OCI-LY1 (cell line): Measurements from ENCODE around the gene PTPRS.

Experiments used
- H2AFZ ChIP-seq: fragments of 200-600 bp; sonication (generic), shearing (Covaris generic); 2 replicates; pipeline ENCODE4 v1.6.0; 2014; ENCODE audit warnings: antibody characterized with exemption, mild to moderate bottlenecking, low read length
- H3F3A ChIP-seq: fragments of 200-600 bp; sonication (generic), shearing (Covaris generic); 2 replicates; pipeline ENCODE4 v1.6.0; 2014; ENCODE audit warnings: mild to moderate bottlenecking, antibody characterized with exemption, low read length, moderate library complexity; ENCODE audit not compliant: insufficient read depth
- H3K27ac ChIP-seq: fragments of 200-600 bp; sonication (generic); 2 replicates; pipeline ENCODE4 v1.5.1; 2014; ENCODE audit warnings: low read length, mixed run types, mild to moderate bottlenecking, low read depth; ENCODE audit not compliant: poor library complexity, severe bottlenecking
- H3K27me3 ChIP-seq: fragments of 200-600 bp; sonication (generic); 2 replicates; pipeline ENCODE4 v1.6.0; 2014; ENCODE audit warnings: antibody characterized with exemption, mild to moderate bottlenecking, low read length, moderate library complexity; ENCODE audit not compliant: insufficient read depth
- H3K36me3 ChIP-seq: fragments of 200-600 bp; sonication (generic); 2 replicates; pipeline ENCODE4 v1.6.1; 2014; ENCODE audit warnings: mild to moderate bottlenecking, antibody characterized with exemption, low read length, moderate library complexity, mixed read lengths; ENCODE audit not compliant: insufficient read depth
- H3K4me1 ChIP-seq: fragments of 200-600 bp; sonication (generic); 2 replicates; pipeline ENCODE4 v1.5.1; 2014; ENCODE audit warnings: mild to moderate bottlenecking, low read length, moderate library complexity; ENCODE audit not compliant: insufficient read depth, severe bottlenecking
- H3K4me2 ChIP-seq: fragments of 200-600 bp; sonication (generic), shearing (Covaris generic); 2 replicates; pipeline ENCODE4 v1.6.1; 2014; ENCODE audit warnings: low read length
- H3K4me3 ChIP-seq: fragments of 200-600 bp; sonication (generic); 2 replicates; pipeline ENCODE4 v1.5.1; 2014; ENCODE audit warnings: low read length, low read depth, mild to moderate bottlenecking, mixed read lengths; ENCODE audit not compliant: poor library complexity, severe bottlenecking
- H3K79me2 ChIP-seq: fragments of 200-600 bp; shearing (Covaris generic); 2 replicates; pipeline ENCODE4 v1.6.1; 2016; ENCODE audit warnings: mixed run types, low read length, mixed read lengths; ENCODE audit not compliant: insufficient read depth
- H3K9ac ChIP-seq: fragments of 200-600 bp; sonication (generic), shearing (Covaris generic); 2 replicates; pipeline ENCODE4 v1.6.1; 2014; ENCODE audit warnings: mild to moderate bottlenecking, low read length, mixed read lengths
- H3K9me2 ChIP-seq: fragments of 200-600 bp; sonication (generic), shearing (Covaris generic); 2 replicates; pipeline ENCODE4 v1.6.1; 2014; ENCODE audit warnings: low read depth, mild to moderate bottlenecking, low read length, mixed read lengths
- H3K9me3 ChIP-seq: fragments of 200-600 bp; shearing (Covaris generic); 2 replicates; pipeline ENCODE4 v1.6.1; 2014; ENCODE audit warnings: low read length, mixed read lengths
- H4K20me1 ChIP-seq: fragments of 200-600 bp; sonication (generic), shearing (Covaris generic); 2 replicates; pipeline ENCODE4 v1.6.0; 2016; ENCODE audit warnings: mild to moderate bottlenecking, low read length; ENCODE audit not compliant: insufficient read depth
- CTCF ChIP-seq: fragments of 200-600 bp; sonication (generic), shearing (Covaris generic); IDR thresholded peaks from 2 replicates; pipeline ENCODE4 v1.5.1; 2017; ENCODE audit warnings: mild to moderate bottlenecking, antibody characterized with exemption, low read length, moderate library complexity, mixed read lengths
- EZH2 ChIP-seq: fragments of 200-600 bp; sonication (generic), shearing (Covaris generic); IDR thresholded peaks from 2 replicates; pipeline ENCODE4 v1.8.0; 2017; ENCODE audit warnings: borderline replicate concordance, mixed run types, mild to moderate bottlenecking, antibody characterized with exemption, low read length, moderate library complexity, mixed read lengths

Gene PTPRS

GRCh38 chr19:5341448-5341820 is 822 bp upstream of the PTPRS start:
- no peaks in the 10 kb centered on the region for H3K9me2 ChIP-seq
- H3K4me3 ChIP-seq, result no peak overlapping the region
- no peaks in the 10 kb centered on the region for H3K36me3 ChIP-seq
- no peak overlapping the region for H3K4me2 ChIP-seq
- H3K79me2 ChIP-seq, result no peaks in the 10 kb centered on the region
- no peak overlapping the region for H2AFZ ChIP-seq
- no peak overlapping the region for H3K9ac ChIP-seq
- TF ChIP-seq CTCF (no peak), EZH2 (no peak)
- H3F3A ChIP-seq, result no peaks in the 10 kb centered on the region
- no peaks in the 10 kb centered on the region for H3K9me3 ChIP-seq
- H3K27ac ChIP-seq, result no peak overlapping the region
- no peaks in the 10 kb centered on the region for H4K20me1 ChIP-seq
- H3K4me1 ChIP-seq, result no peaks in the 10 kb centered on the region
- H3K27me3 ChIP-seq, result no peaks in the 10 kb centered on the region

GRCh38 chr19:5339950-5340636 is 519 bp downstream of the PTPRS start:
- no peak overlapping the region for H3K27ac ChIP-seq
- H2AFZ ChIP-seq, result no peak overlapping the region
- TF ChIP-seq CTCF (no peak), EZH2 (no peak)
- H3K9ac ChIP-seq, result no peak overlapping the region
- H3K4me1 ChIP-seq, result no peaks in the 10 kb centered on the region
- H3K79me2 ChIP-seq, result no peaks in the 10 kb centered on the region
- H3K4me2 ChIP-seq, result no peak overlapping the region
- no peaks in the 10 kb centered on the region for H3K36me3 ChIP-seq
- H3K4me3 ChIP-seq, result peak overlapping the region; percentile 9
- no peaks in the 10 kb centered on the region; the same call in 1 of the 2 replicates for H3K27me3 ChIP-seq
- H3F3A ChIP-seq, result no peaks in the 10 kb centered on the region
- no peaks in the 10 kb centered on the region for H3K9me2 ChIP-seq
- no peaks in the 10 kb centered on the region for H3K9me3 ChIP-seq
- no peaks in the 10 kb centered on the region for H4K20me1 ChIP-seq

DNA sequence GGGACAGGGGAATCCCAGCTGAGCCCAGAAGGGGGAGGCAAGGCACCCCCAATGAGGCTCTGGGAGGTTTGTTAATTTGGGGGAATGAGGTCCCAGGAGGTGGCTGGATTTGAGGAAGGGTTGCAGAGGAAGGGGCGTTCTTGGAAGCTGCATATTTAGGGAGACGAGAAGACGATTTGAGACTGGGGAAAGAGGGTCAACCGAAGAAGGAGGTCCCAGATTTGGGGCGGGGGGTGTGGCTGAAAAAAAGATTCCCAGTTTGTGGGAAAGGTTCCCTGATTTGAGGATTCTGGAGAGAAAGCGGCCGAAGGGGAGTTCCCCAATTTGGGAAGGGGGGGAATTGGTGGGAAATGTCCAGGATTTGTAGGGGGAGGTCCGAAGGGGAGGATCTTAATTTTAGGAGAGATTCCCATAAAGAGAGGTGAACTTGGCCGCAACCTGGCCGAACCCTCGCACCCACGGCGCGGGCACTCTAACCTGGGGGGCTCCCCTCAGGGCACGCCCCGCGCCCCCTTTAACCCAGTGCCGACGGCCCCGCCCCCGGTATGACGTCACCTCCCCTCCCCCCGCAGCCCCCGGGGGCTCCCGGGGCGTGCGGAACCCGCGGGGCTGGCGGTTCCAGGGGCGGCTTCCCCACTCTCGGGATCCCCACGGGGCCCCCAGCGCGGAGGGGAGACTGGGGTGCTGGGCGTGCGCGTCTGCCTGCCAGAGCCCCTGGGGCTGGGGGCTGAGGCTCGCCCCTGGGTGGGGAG is 1.2 kb downstream of the PTPRS start:
- H3K36me3 ChIP-seq, result no peaks in the 10 kb centered on the region
- TF ChIP-seq EZH2 (no peak), CTCF (no peak)
- H3K27ac ChIP-seq, result no peak overlapping the region
- no peak overlapping the region for H3K4me3 ChIP-seq
- H3K4me1 ChIP-seq, result no peaks in the 10 kb centered on the region
- H3K79me2 ChIP-seq, result no peaks in the 10 kb centered on the region
- H3K9me3 ChIP-seq, result no peaks in the 10 kb centered on the region
- H3K9me2 ChIP-seq, result no peaks in the 10 kb centered on the region
- no peaks in the 10 kb centered on the region; the same call in 1 of the 2 replicates for H3K27me3 ChIP-seq
- H3F3A ChIP-seq, result no peaks in the 10 kb centered on the region
- no peak overlapping the region for H3K4me2 ChIP-seq
- H2AFZ ChIP-seq, result no peak overlapping the region
- no peak overlapping the region for H3K9ac ChIP-seq
- H4K20me1 ChIP-seq, result no peaks in the 10 kb centered on the region
